ENCODE results near the gene TPBG. TPM values are rescaled to one million over a fixed set of nuclear protein-coding genes. Genes with fewer than 3 reads are reported as not detected.
"Not testable (repeated sequence)": the region's sequence is repeated elsewhere in the genome, so short reads cannot be mapped to it uniquely, and the experiment has no call there.

Gene TPBG
- total RNA-seq, 1 experiment from 2014 or later = 43.8 TPM

- not testable (repeated sequence) for H3K27me3 ChIP-seq (replicated peaks); H3K27ac ChIP-seq; H3K9me3 ChIP-seq (replicated peaks); DNase-seq (ENCODE audit: low read depth in 1 of 2, low spot score in 2 of 2); H3K36me3 ChIP-seq; H3K4me3 ChIP-seq
- peaks cover 27% of the 10 kb centered on the region for H3K4me1 ChIP-seq (replicated peaks)
These were observed 31.2 kb downstream of the TPBG start for GRCh38 chr6:82394770-82395169.

GRCh38 chr6:82396964-82397751, 33.5 kb downstream of the TPBG start:
- peak; percentile 56 to 83 for DNase-seq (ENCODE audit: low read depth in 1 of 2, low spot score in 2 of 2)
- H3K4me1 ChIP-seq (replicated peaks) = peaks cover 27% of the 10 kb centered on the region
- no peaks in the 10 kb centered on the region for H3K36me3 ChIP-seq
- no peaks in the 10 kb centered on the region for H3K9me3 ChIP-seq (replicated peaks)
- H3K27ac ChIP-seq = peak overlapping the region; percentile 57
- H3K27me3 ChIP-seq (replicated peaks) = no peaks in the 10 kb centered on the region
- no peak overlapping the region for H3K4me3 ChIP-seq

GRCh38 chr6:82397962-82398692, 34.5 kb downstream of the TPBG start:
- peak in 1 of 2 experiments; percentile 64 for DNase-seq (ENCODE audit: low read depth in 1 of 2, low spot score in 2 of 2)
- Histone ChIP-seq H3K27ac (peak overlapping the region; percentile 57), H3K27me3 (replicated peaks) (no peaks in the 10 kb centered on the region), H3K4me1 (replicated peaks) (peaks cover 27% of the 10 kb centered on the region), H3K4me3 (no peak overlapping the region), H3K36me3 (no peaks in the 10 kb centered on the region), H3K9me3 (replicated peaks) (no peaks in the 10 kb centered on the region)

GRCh38 chr6:82408952-82409431, 45.4 kb downstream of the TPBG start:
- Histone ChIP-seq H3K27ac (peak overlapping the region; percentile 45), H3K27me3 (replicated peaks) (no peaks in the 10 kb centered on the region), H3K9me3 (replicated peaks) (no peaks in the 10 kb centered on the region), H3K36me3 (no peaks in the 10 kb centered on the region), H3K4me3 (no peak overlapping the region), H3K4me1 (replicated peaks) (peaks cover 18% of the 10 kb centered on the region)
- peak in 1 of 2 experiments; percentile 18 for DNase-seq (ENCODE audit: low read depth in 1 of 2, low spot score in 2 of 2)

GRCh38 chr6:82410151-82410648, 46.6 kb downstream of the TPBG start:
- Histone ChIP-seq H3K27me3 (replicated peaks) (no peaks in the 10 kb centered on the region), H3K36me3 (no peaks in the 10 kb centered on the region), H3K4me1 (replicated peaks) (peaks cover 18% of the 10 kb centered on the region), H3K27ac (0 out of 2 replicates have a peak overlapping the region, but pooled peaks have one; percentile 45), H3K9me3 (replicated peaks) (no peaks in the 10 kb centered on the region), H3K4me3 (no peak overlapping the region)
- DNase-seq (ENCODE audit: low read depth in 1 of 2, low spot score in 2 of 2) = no peak

- Histone ChIP-seq H3K4me3 (no peak overlapping the region), H3K27me3 (replicated peaks) (no peaks in the 10 kb centered on the region), H3K36me3 (no peaks in the 10 kb centered on the region), H3K4me1 (replicated peaks) (peaks cover 19% of the 10 kb centered on the region), H3K27ac (no peak overlapping the region), H3K9me3 (replicated peaks) (no peaks in the 10 kb centered on the region)
- DNase-seq (ENCODE audit: low read depth in 1 of 2, low spot score in 2 of 2) = no peak
These were observed 50.3 kb downstream of the TPBG start for GRCh38 chr6:82413868-82414267.

GRCh38 chr6:82415820-82416219, 52.2 kb downstream of the TPBG start:
- no peak overlapping the region for H3K27ac ChIP-seq
- DNase-seq (ENCODE audit: low read depth in 1 of 2, low spot score in 2 of 2) = no peak

GRCh38 chr6:82416346-82416745, 52.7 kb downstream of the TPBG start:
- no peaks in the 10 kb centered on the region for H3K36me3 ChIP-seq
- no peak overlapping the region for H3K27ac ChIP-seq
- H3K4me3 ChIP-seq = no peak overlapping the region
- H3K27me3 ChIP-seq (replicated peaks) = no peaks in the 10 kb centered on the region
- DNase-seq (ENCODE audit: low read depth in 1 of 2, low spot score in 2 of 2) = no peak
- H3K4me1 ChIP-seq (replicated peaks) = peaks cover 9% of the 10 kb centered on the region; the same call in 1 of the 2 replicates
- no peaks in the 10 kb centered on the region for H3K9me3 ChIP-seq (replicated peaks)

More at GRCh38 chr6:82415820-82416219, 52.2 kb downstream of the TPBG start:
- no peaks in the 10 kb centered on the region for H3K36me3 ChIP-seq
- no peak overlapping the region for H3K4me3 ChIP-seq
- H3K9me3 ChIP-seq (replicated peaks) = no peaks in the 10 kb centered on the region
- no peaks in the 10 kb centered on the region for H3K27me3 ChIP-seq (replicated peaks)
- peaks cover 9% of the 10 kb centered on the region; the same call in 1 of the 2 replicates for H3K4me1 ChIP-seq (replicated peaks)

Other genes with a start within 250 kb of the TPBG start
- gene IBTK, start 116.1 kb upstream of the TPBG start, total RNA-seq (2014; rRNA removed; shearing (Covaris generic)) = 47.0 and 48.5 TPM in 2 replicates